Measurements from ENCODE around the gene SORCS2. TPM values are rescaled to one million over a fixed set of nuclear protein-coding genes. Genes with fewer than 3 reads are reported as not detected.

Gene SORCS2
- total RNA-seq, 1 experiment from 2014 or later = 0.15 TPM

DNA sequence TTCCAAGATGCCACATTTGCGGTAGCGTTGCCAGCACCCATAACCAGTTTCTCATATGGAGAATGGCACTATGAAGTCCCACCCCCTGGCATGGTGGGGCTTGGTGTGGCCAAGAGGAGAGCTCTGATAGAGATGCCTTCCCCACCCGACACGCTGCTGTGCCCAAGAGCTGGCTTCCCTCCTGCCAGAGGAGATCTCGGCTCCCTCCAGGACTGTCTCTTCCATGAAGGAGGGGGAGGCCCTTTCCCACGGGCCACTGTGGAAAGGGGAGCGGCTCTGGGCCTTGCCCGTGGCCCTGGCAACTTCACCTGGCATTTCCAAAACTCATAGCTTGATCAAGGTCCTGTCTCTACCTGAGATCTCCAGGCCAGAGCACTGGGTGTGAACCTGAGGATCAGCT is 459.7 kb downstream of the SORCS2 start:
- TF ChIP-seq TCF7L2 (IDR thresholded peaks at IDR 0.05; ENCODE audit: low read depth, low read length) = no peak
- TF ChIP-seq POLR2AphosphoS5 (IDR thresholded peaks at IDR 0.05; ENCODE audit: low read depth, low read length) = no peak
- TF ChIP-seq, protein P1, sequence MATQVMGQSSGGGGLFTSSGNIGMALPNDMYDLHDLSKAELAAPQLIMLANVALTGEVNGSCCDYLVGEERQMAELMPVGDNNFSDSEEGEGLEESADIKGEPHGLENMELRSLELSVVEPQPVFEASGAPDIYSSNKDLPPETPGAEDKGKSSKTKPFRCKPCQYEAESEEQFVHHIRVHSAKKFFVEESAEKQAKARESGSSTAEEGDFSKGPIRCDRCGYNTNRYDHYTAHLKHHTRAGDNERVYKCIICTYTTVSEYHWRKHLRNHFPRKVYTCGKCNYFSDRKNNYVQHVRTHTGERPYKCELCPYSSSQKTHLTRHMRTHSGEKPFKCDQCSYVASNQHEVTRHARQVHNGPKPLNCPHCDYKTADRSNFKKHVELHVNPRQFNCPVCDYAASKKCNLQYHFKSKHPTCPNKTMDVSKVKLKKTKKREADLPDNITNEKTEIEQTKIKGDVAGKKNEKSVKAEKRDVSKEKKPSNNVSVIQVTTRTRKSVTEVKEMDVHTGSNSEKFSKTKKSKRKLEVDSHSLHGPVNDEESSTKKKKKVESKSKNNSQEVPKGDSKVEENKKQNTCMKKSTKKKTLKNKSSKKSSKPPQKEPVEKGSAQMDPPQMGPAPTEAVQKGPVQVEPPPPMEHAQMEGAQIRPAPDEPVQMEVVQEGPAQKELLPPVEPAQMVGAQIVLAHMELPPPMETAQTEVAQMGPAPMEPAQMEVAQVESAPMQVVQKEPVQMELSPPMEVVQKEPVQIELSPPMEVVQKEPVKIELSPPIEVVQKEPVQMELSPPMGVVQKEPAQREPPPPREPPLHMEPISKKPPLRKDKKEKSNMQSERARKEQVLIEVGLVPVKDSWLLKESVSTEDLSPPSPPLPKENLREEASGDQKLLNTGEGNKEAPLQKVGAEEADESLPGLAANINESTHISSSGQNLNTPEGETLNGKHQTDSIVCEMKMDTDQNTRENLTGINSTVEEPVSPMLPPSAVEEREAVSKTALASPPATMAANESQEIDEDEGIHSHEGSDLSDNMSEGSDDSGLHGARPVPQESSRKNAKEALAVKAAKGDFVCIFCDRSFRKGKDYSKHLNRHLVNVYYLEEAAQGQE (IDR thresholded peaks at IDR 0.05; ENCODE audit: insufficient read depth in 1 of 2, low read depth in 2 of 2, low read length in 1 of 2) = no peak
- TF ChIP-seq SIN3A (IDR thresholded peaks at IDR 0.05; ENCODE audit: borderline replicate concordance, insufficient read depth, low read depth, low read length) = no peak
- no peak for TF ChIP-seq CTCF (IDR thresholded peaks at IDR 0.05)
- Histone ChIP-seq H3K36me3 (ENCODE audit: control insufficient read depth, insufficient read depth, low read length) (no peaks in the 10 kb centered on the region), H3K27me3 (ENCODE audit: control insufficient read depth, insufficient read depth, low read length) (no peaks in the 10 kb centered on the region), H3K9me3 (ENCODE audit: control insufficient read depth, insufficient read depth, low read depth, low read length) (no peaks in the 10 kb centered on the region), H3K27ac (ENCODE audit: low read length) (no peak overlapping the region), H3K4me1 (ENCODE audit: control insufficient read depth, insufficient read depth, low read length) (no peaks in the 10 kb centered on the region), H3K4me3 (ENCODE audit: low read depth in 2 of 2, low read length in 2 of 2) (no peak overlapping the region)
- DNase-seq (ENCODE audit: low read depth, low spot score) = no peak
- ChIA-PET CTCF (no interaction called here), POLR2A (no interaction called here)
- in situ Hi-C loops (cut with HindIII; ENCODE audit: low pct_unique_long_range_greater_than_20kb, low sequenced_read_pairs) (no loop called here), intact Hi-C loops (cut with micrococcal nuclease; ENCODE audit: unreplicated experiment) (no loop called here)
- no TSS peak for BruUV-seq (replicated peaks)
- ATAC-seq = no peak

DNA sequence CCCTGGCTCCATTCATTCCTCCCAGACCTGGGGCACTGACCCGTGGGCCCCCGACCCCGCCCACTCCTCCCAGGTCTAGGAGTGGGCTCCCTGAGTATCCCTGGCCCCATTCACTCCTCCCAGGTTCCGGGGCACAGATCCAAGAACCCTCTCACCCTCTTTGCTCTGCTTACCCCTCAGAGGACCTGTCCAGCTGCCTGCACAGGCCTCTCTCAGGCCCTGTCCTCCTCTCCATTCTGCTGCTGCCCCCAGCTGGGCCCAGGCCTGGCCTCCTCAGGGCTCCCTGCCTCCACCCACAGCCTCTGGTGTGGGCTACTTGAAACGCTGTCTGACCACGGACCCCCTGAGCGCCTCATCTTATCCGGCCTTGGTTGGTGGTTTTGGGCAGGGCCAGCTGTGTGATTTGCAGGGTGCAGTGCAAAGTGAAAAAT is 460.1 kb downstream of the SORCS2 start:
- no peak for DNase-seq (ENCODE audit: low read depth, low spot score)
- Histone ChIP-seq H3K36me3 (ENCODE audit: control insufficient read depth, insufficient read depth, low read length) (no peaks in the 10 kb centered on the region), H3K27me3 (ENCODE audit: control insufficient read depth, insufficient read depth, low read length) (no peaks in the 10 kb centered on the region), H3K4me3 (ENCODE audit: low read depth in 2 of 2, low read length in 2 of 2) (no peak overlapping the region), H3K4me1 (ENCODE audit: control insufficient read depth, insufficient read depth, low read length) (no peaks in the 10 kb centered on the region), H3K9me3 (ENCODE audit: control insufficient read depth, insufficient read depth, low read depth, low read length) (no peaks in the 10 kb centered on the region), H3K27ac (ENCODE audit: low read length) (no peak overlapping the region)
- no TSS peak for BruUV-seq (replicated peaks)
- intact Hi-C loops (cut with micrococcal nuclease; ENCODE audit: unreplicated experiment) = no loop called here
- no peak for ATAC-seq
- TF ChIP-seq CTCF (IDR thresholded peaks at IDR 0.05) (no peak), SIN3A (IDR thresholded peaks at IDR 0.05; ENCODE audit: borderline replicate concordance, insufficient read depth, low read depth, low read length) (no peak), POLR2AphosphoS5 (IDR thresholded peaks at IDR 0.05; ENCODE audit: low read depth, low read length) (no peak), TCF7L2 (IDR thresholded peaks at IDR 0.05; ENCODE audit: low read depth, low read length) (no peak)
- TF ChIP-seq, protein P1 (IDR thresholded peaks at IDR 0.05; ENCODE audit: insufficient read depth in 1 of 2, low read depth in 2 of 2, low read length in 1 of 2) = no peak
- in situ Hi-C loops (cut with HindIII; ENCODE audit: low pct_unique_long_range_greater_than_20kb, low sequenced_read_pairs) = no loop called here
- ChIA-PET POLR2A (no interaction called here), CTCF (no interaction called here)

Measured in Panc1 (cell line).